A549 (cell line): Measurements from ENCODE around the gene FOXQ1. TPM values are rescaled to one million over a fixed set of nuclear protein-coding genes. Genes with fewer than 3 reads are reported as not detected.

Experiments used
- ATAC-seq, 2 experiments: fragments of 200-7000 bp in 1 of 2; fragments of >200 bp in 1 of 2; cut with Nextera tagmentation in 1 of 2; cut with Tn5 transposase in 1 of 2; 3 replicates each; pipeline versions ENCODE4 v1.8.0 to v1.9.1; 2018 to 2020; ENCODE audit warnings: mild to moderate bottlenecking in 1 of 2, moderate library complexity in 1 of 2
- CTCF ChIA-PET: fragments of 300-600 bp; sonication (Branson Sonifier 250); formaldehyde crosslinking; extraction: SDS; loops from one replicate; lab custom pipeline; 2021; ENCODE audit warnings: antibody characterized with exemption, inconsistent platforms; lab: Yijun Ruan, JAX
- POLR2A ChIA-PET: fragments of 350-600 bp; formaldehyde crosslinking; extraction: SDS; loops from one replicate; lab custom pipeline; 2021; ENCODE audit warnings: antibody characterized with exemption, inconsistent platforms; lab: Yijun Ruan, JAX
- DNase-seq, 2 experiments: peaks; one replicate each; pipeline versions ENCODE4 v3.0.0 to v3.0.0-alpha.2; 2011 to 2016; ENCODE audit warnings: low read depth in 1 of 2, low spot score in 1 of 2
- FAIRE-seq: peaks from 2 replicates; lab custom pipeline; 2011; peaks lifted over from hg19 to GRCh38; lab: Jason Lieb, UNC
- H3K27ac ChIP-seq, 2 experiments: fragments of >200 bp; sonication (Bioruptor Twin); formaldehyde crosslinking; 3 replicates each; pipeline ENCODE4 v1.5.1; 2016 to 2017
- H3K4me1 ChIP-seq: fragments of >200 bp; sonication (Bioruptor Twin); formaldehyde crosslinking; 3 replicates; pipeline ENCODE4 v1.6.1; 2016
- H3K4me2 ChIP-seq: fragments of >200 bp; sonication (Bioruptor Twin); formaldehyde crosslinking; 3 replicates; pipeline ENCODE4 v1.6.1; 2016
- H3K4me3 ChIP-seq: fragments of >200 bp; sonication (Bioruptor Twin); formaldehyde crosslinking; 3 replicates; pipeline ENCODE4 v1.5.1; 2016
- H3K9me3 ChIP-seq: fragments of >200 bp; sonication (Bioruptor Twin); formaldehyde crosslinking; 3 replicates; pipeline ENCODE4 v1.6.1; 2016
- CBX8 ChIP-seq: fragments of 200-600 bp; sonication (generic); IDR thresholded peaks from 2 replicates; pipeline ENCODE4 v1.6.1; 2016
- EHMT2 ChIP-seq: fragments of 200-600 bp; sonication (generic); IDR thresholded peaks from 2 replicates; pipeline ENCODE4 v1.6.1; 2016; ENCODE audit warnings: antibody characterized with exemption, low read depth, mild to moderate bottlenecking, moderate library complexity
- EP300 ChIP-seq, 2 experiments: fragments of >200 bp; sonication (Bioruptor Twin); formaldehyde crosslinking; IDR thresholded peaks; 2 replicates in 1 of 2; 3 replicates in 1 of 2; pipeline ENCODE4 v1.6.1; 2016 to 2017
- FOSB ChIP-seq: fragments of 250-450 bp; sonication (Bioruptor Pico); IDR thresholded peaks from 2 replicates; pipeline ENCODE4 v1.5.0; 2020; ENCODE audit warnings: mild to moderate bottlenecking, moderate library complexity
- GATA3 ChIP-seq: IDR thresholded peaks from 2 replicates; pipeline ENCODE4 v1.6.1; 2012; ENCODE audit warnings: borderline replicate concordance
- HEYL ChIP-seq: fragments of 250-450 bp; sonication (Bioruptor Pico); IDR thresholded peaks from 2 replicates; pipeline ENCODE4 v1.8.0; 2021; ENCODE audit warnings: mild to moderate bottlenecking, moderate library complexity
- HMGXB4 ChIP-seq: fragments of 250-450 bp; sonication (Bioruptor Pico); IDR thresholded peaks from 2 replicates; pipeline ENCODE4 v1.5.0; 2021; ENCODE audit warnings: mild to moderate bottlenecking, moderate library complexity, borderline replicate concordance
- HOXA7 ChIP-seq: fragments of 250-450 bp; sonication (Bioruptor Pico); IDR thresholded peaks from 2 replicates; pipeline ENCODE4 v1.5.0; 2020; ENCODE audit warnings: mild to moderate bottlenecking, moderate library complexity
- KDM5A ChIP-seq: fragments of 200-600 bp; sonication (generic); IDR thresholded peaks from 2 replicates; pipeline ENCODE4 v1.6.1; 2016; ENCODE audit warnings: antibody characterized with exemption, mild to moderate bottlenecking
- MAFK ChIP-seq: fragments of 450-650 bp; IDR thresholded peaks from 2 replicates; pipeline ENCODE4 v1.6.1; 2014; ENCODE audit not compliant: partially characterized antibody
- MAZ ChIP-seq: fragments of 150-350 bp; IDR thresholded peaks from 2 replicates; pipeline ENCODE4 v1.6.1; 2014; ENCODE audit warnings: antibody characterized with exemption, low read depth, low read length, borderline replicate concordance
- MYC ChIP-seq: IDR thresholded peaks from 2 replicates; pipeline ENCODE4 v1.6.1; 2012; ENCODE audit warnings: mild to moderate bottlenecking, inconsistent platforms, low read length, improper control_type of control experiment, borderline replicate concordance
- NFE2L2 ChIP-seq: fragments of 150-350 bp; conservative IDR thresholded peaks from 2 replicates; pipeline ENCODE4 v1.6.1; 2014; ENCODE audit warnings: low read length
- NPAS2 ChIP-seq: fragments of 250-450 bp; sonication (Bioruptor Pico); IDR thresholded peaks from 2 replicates; pipeline ENCODE4 v1.8.0; 2022; ENCODE audit warnings: mild to moderate bottlenecking, moderate library complexity, borderline replicate concordance
- POLR2A ChIP-seq: IDR thresholded peaks from 2 replicates; pipeline ENCODE4 v1.6.1; 2012; ENCODE audit warnings: mild to moderate bottlenecking, low read length
- RAD21 ChIP-seq, 2 experiments: fragments of >200 bp in 1 of 2; sonication (Bioruptor Twin) in 1 of 2; formaldehyde crosslinking in 1 of 2; IDR thresholded peaks in 1 of 2; conservative IDR thresholded peaks in 1 of 2; 2 replicates in 1 of 2; 3 replicates in 1 of 2; pipeline ENCODE4 v1.6.1; 2012 to 2018; ENCODE audit warnings: inconsistent platforms in 1 of 2
- SMC3 ChIP-seq: fragments of >200 bp; sonication (Bioruptor Twin); formaldehyde crosslinking; IDR thresholded peaks from 3 replicates; pipeline ENCODE4 v1.6.1; 2018; ENCODE audit warnings: inconsistent platforms
- SREBF2 ChIP-seq: fragments of 450-650 bp; IDR thresholded peaks from 2 replicates; pipeline ENCODE4 v1.6.1; 2014; ENCODE audit warnings: mild to moderate bottlenecking, moderate library complexity
- TP53 ChIP-seq: fragments of 250-450 bp; sonication (Bioruptor Pico); IDR thresholded peaks from 2 replicates; pipeline ENCODE4 v1.5.0; 2021; ENCODE audit warnings: mild to moderate bottlenecking, moderate library complexity
- ZC3H11A ChIP-seq: fragments of 450-650 bp; IDR thresholded peaks from 2 replicates; pipeline ENCODE4 v1.6.1; 2014; ENCODE audit warnings: antibody characterized with exemption, mild to moderate bottlenecking
- ZNF302 ChIP-seq: fragments of 250-450 bp; sonication (Bioruptor Pico); IDR thresholded peaks from 2 replicates; pipeline ENCODE4 v1.9.0; 2021; ENCODE audit warnings: inconsistent platforms, mild to moderate bottlenecking, moderate library complexity
- WGBS: methylation state at CpG from one replicate; pipeline ENCODE4 v1.1.6; 2017; ENCODE audit errors: missing lambda C conversion rate; 5-methylcytosine and 5-hydroxymethylcytosine counted together
- polyA plus RNA-seq, 4 experiments: library from polyadenylated mRNA; depleted of rRNA in 3 of 4; stranded (reverse); fragments of >200 nt; fragmentation: RNase III in 1 of 4; extraction: RNeasy Plus Mini Kit Qiagen cat#74134 plus additional on column Dnase treatment in 1 of 4; gene quantifications; 2 replicates in 3 of 4; 3 replicates in 1 of 4; pipeline ENCODE4 v1.2.3, GENCODE V29; 2011 to 2017

Gene FOXQ1
- polyA plus RNA-seq, 2 of the 4 experiments (the other 2 are of a cell fraction), result 3.5 to 3.6 TPM

- H3K4me3 ChIP-seq, result no peak overlapping the region
- ATAC-seq (no peak), FAIRE-seq (no peak), DNase-seq (no peak)
- peaks cover 12% of the 10 kb centered on the region; the same call in 2 of the 3 replicates for H3K4me1 ChIP-seq
- WGBS, result 83% methylated on average over 6 of the region's 6 CpGs
- CTCF ChIA-PET, result no interaction called here
- H3K4me2 ChIP-seq, result no peak overlapping the region
- no peaks in the 10 kb centered on the region for H3K9me3 ChIP-seq
- H3K27ac ChIP-seq, result no peak overlapping the region
- no peak for TF ChIP-seq ZNF302 (CRISPR knock-in tag)
- POLR2A ChIA-PET, result no interaction called here
These were observed 49.2 kb upstream of the FOXQ1 start for GRCh38 chr6:1262704-1263038.

DNA sequence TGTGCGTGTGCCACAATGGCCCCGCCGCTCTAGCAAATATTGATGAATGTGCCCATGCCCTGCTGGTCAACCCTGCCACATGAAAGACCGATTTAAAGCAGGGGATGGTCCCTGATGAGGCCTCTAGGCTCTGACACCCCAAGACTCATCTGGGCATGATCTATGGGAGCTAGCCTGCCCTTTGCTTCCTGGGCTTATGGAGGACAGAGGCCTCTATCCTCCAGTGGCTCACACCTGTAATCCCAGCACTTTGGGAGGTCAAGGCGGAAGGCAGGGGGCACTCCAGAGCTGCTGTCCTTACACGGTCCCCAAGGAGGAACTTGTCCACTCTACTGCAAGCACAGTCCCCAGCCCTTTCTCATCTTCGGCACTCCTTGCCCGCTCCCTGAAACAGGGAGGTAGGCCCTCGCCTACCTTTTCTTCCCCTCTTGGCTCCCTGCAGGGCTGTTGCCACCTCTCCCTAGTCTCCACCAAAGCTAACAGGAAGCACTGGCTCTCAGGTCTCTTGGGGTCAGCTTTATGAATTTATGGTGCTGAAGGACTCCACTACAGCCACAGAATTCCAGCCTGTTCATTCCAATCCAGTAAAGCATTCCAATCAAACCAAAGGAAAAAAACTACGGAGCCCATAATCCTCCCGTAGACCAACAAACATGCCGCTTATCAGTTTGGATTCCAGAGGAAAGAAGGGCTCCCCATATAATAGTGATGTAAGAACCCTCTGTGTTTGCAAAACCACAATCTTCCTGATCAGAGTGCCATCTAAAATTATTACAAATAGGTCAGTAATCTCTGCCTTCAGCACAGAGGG, 48.7 kb upstream of the FOXQ1 start:
- Histone ChIP-seq H3K9me3 (no peaks in the 10 kb centered on the region), H3K4me1 (peaks cover 15% of the 10 kb centered on the region), H3K4me2 (no peak overlapping the region), H3K27ac (0 out of 6 replicates have a peak overlapping the region, but pooled peaks of 1 of the 2 experiments have one; percentile 20), H3K4me3 (no peak overlapping the region)
- no peak for FAIRE-seq
- 73% methylated on average over 11 of the region's 12 CpGs for WGBS
- ChIA-PET POLR2A (no interaction called here), CTCF (interaction anchor here (0.6 kb wide), 1 partner anchor 543 kb away, joined by 4 read pairs; no protein-coding TSS in a partner anchor)
- ATAC-seq, result peak in 1 of 2 experiments; percentile 69; a peak in 3 of 6 replicates
- peak in 1 of 2 experiments; percentile 52; a peak in 4 of 5 replicates for TF ChIP-seq RAD21 (conservative IDR thresholded peaks at IDR 0.05 in 1 of 2, IDR thresholded peaks at IDR 0.05 in 1 of 2)
- TF ChIP-seq MYC, result no peak
- TF ChIP-seq SMC3, result peak; percentile 36; the same call in 2 of the 3 replicates
- peak in 1 of 2 experiments; percentile 28 for DNase-seq

GRCh38 chr6:1263850-1264377, 48.0 kb upstream of the FOXQ1 start:
- ChIA-PET POLR2A (no interaction called here), CTCF (interaction anchor here (0.6 kb wide), 1 partner anchor 543 kb away, joined by 4 read pairs; no protein-coding TSS in a partner anchor)
- WGBS, result 80% methylated on average over 10 of the region's 10 CpGs
- TF ChIP-seq FOSB (no peak), SMC3 (no peak), RAD21 (conservative IDR thresholded peaks at IDR 0.05 in 1 of 2, IDR thresholded peaks at IDR 0.05 in 1 of 2) (no peak), POLR2A (no peak), GATA3 (no peak), EP300 (IDR thresholded peaks at IDR 0.05) (no peak)
- no peak for ATAC-seq
- DNase-seq, result no peak
- Histone ChIP-seq H3K27ac (no peak overlapping the region), H3K4me1 (peaks cover 15% of the 10 kb centered on the region), H3K4me3 (no peak overlapping the region), H3K4me2 (no peak overlapping the region), H3K9me3 (no peaks in the 10 kb centered on the region)
- no peak for FAIRE-seq

- DNase-seq, result no peak
- Histone ChIP-seq H3K4me3 (no peak overlapping the region), H3K4me2 (no peak overlapping the region), H3K9me3 (no peaks in the 10 kb centered on the region), H3K27ac (no peak overlapping the region), H3K4me1 (peaks cover 15% of the 10 kb centered on the region)
- ATAC-seq, result no peak
- peak; percentile 88 for TF ChIP-seq MAFK
- TF ChIP-seq EHMT2, result no peak
- CTCF ChIA-PET, result no interaction called here
- POLR2A ChIA-PET, result no interaction called here
- FAIRE-seq, result no peak
- 88% methylated on average over 11 of the region's 11 CpGs for WGBS
These were observed 47.1 kb upstream of the FOXQ1 start for GRCh38 chr6:1264619-1265445.

- TF ChIP-seq CBX8 (no peak), HOXA7 (CRISPR knock-in tag) (no peak), MAZ (no peak), TP53 (CRISPR knock-in tag) (no peak), HEYL (no peak), NFE2L2 (no peak), SREBF2 (no peak), ZC3H11A (no peak), HMGXB4 (CRISPR knock-in tag) (no peak), NPAS2 (CRISPR knock-in tag) (no peak), KDM5A (no peak)
- Histone ChIP-seq H3K9me3 (no peaks in the 10 kb centered on the region), H3K4me2 (peak overlapping the region; percentile 67), H3K4me1 (peaks cover 15% of the 10 kb centered on the region), H3K27ac (peak overlapping the region; percentile 64 to 75), H3K4me3 (no peak overlapping the region)
- POLR2A ChIA-PET, result interaction anchor here (1.0 to 1.2 kb wide), 2 partner anchors 31 to 354 kb away, joined by 3 read pairs; no protein-coding TSS in a partner anchor
- ATAC-seq (no peak), FAIRE-seq (no peak), DNase-seq (no peak)
- 82% methylated on average over 3 of the region's 3 CpGs for WGBS
- CTCF ChIA-PET, result no interaction called here
These were observed 45.2 kb upstream of the FOXQ1 start for GRCh38 chr6:1266686-1267056.
